Right lobe of liver (tissue), 4 donors: ENCODE results near the gene TSPAN14.

Source experiments
- CTCF ChIP-seq, 4 donors: fragments of 200-600 bp in 3 of 4; fragments of 450-650 bp in 1 of 4; IDR thresholded peaks; one replicate each; pipeline versions ENCODE4 v1.5.1 to v1.8.0; 2016 to 2022; ENCODE audit warnings: antibody characterized with exemption in 4 of 4, mild to moderate bottlenecking in 2 of 4
- POLR2A ChIP-seq: fragments of 450-650 bp; IDR thresholded peaks from one replicate; pipeline ENCODE4 v1.6.1; 2017; ENCODE audit warnings: antibody characterized with exemption, mild to moderate bottlenecking
- donor health status: DM: no; HTN: no; CAD: no.
- donor health status: DM: no; HTN: no; CAD: no.
- donor health status: DM: no; HTN: yes; CAD: no.

DNA sequence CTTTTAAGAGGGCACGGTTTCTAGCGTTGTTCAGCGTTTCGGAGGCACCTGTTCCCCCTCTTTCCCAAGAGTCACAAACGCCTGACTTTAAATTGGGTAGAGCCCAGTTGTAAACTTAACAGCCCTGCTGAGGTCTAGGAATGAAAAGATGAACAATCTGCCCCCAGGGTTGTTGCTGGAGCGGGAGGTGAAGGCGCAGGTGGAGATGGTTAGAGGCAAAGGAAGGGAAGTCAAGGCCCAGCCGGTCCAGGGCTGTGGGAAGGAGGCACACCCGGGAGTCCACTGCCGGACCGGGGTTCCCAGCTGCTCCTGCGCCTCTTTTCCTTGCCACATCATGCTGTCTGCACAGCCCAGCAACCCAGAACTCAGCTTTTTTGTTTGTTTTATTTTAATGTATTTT is 45.0 kb upstream of the TSPAN14 start:
- TF ChIP-seq CTCF (IDR thresholded peaks at IDR 0.05) (no peak), POLR2A (no peak)
